ENCODE measurements around the gene PPP1R14C. TPM values are rescaled to one million over a fixed set of nuclear protein-coding genes. Genes with fewer than 3 reads are reported as not detected.

PPP1R14C gene
- polyA plus RNA-seq, 2 of the 4 experiments (the other 2 are of a cell fraction): 0.34 to 0.43 TPM

GRCh38 chr6:150297327-150298029 is 154.6 kb downstream of the PPP1R14C start:
- H3K4me1 ChIP-seq: peaks cover 12% of the 10 kb centered on the region; the same call in 2 of the 3 replicates
- DNase-seq (ENCODE audit: low read depth in 1 of 2, low spot score in 1 of 2) (peak in 1 of 2 experiments; percentile 13), ATAC-seq (no peak), FAIRE-seq (no peak)
- H3K4me3 ChIP-seq: no peak overlapping the region
- no peak overlapping the region for H3K4me2 ChIP-seq
- WGBS (ENCODE audit: missing lambda C conversion rate): 70% methylated on average over 3 of the region's 3 CpGs
- TF ChIP-seq HDAC2 (IDR thresholded peaks at IDR 0.05) (no peak), BCL3 (IDR thresholded peaks at IDR 0.05) (no peak)
- CTCF ChIA-PET: interaction anchor here (1.8 kb wide), 1 partner anchor 217 kb away, joined by 4 read pairs; no protein-coding TSS in a partner anchor
- H3K27ac ChIP-seq: no peak overlapping the region
- POLR2A ChIA-PET: no interaction called here
- H3K9me3 ChIP-seq: peaks cover 19% of the 10 kb centered on the region; the same call in 2 of the 3 replicates

GRCh38 chr6:150298030-150298380 is 155.2 kb downstream of the PPP1R14C start:
- ChIA-PET POLR2A (no interaction called here), CTCF (interaction anchor here (1.8 kb wide), 1 partner anchor 217 kb away, joined by 4 read pairs; no protein-coding TSS in a partner anchor)
- DNase-seq (ENCODE audit: low read depth in 1 of 2, low spot score in 1 of 2): no peak
- ATAC-seq: no peak
- TF ChIP-seq RCOR1 (IDR thresholded peaks at IDR 0.05; ENCODE audit: low read depth, low read length) (no peak), RAD21 (conservative IDR thresholded peaks at IDR 0.05 in 1 of 2, IDR thresholded peaks at IDR 0.05 in 1 of 2) (no peak), JUNB (IDR thresholded peaks at IDR 0.05) (no peak), HOXA7 (CRISPR knock-in tag; IDR thresholded peaks at IDR 0.05) (no peak), KDM1A (IDR thresholded peaks at IDR 0.05; ENCODE audit: low read depth) (no peak), EHF (CRISPR knock-in tag; IDR thresholded peaks at IDR 0.05) (no peak)
- Histone ChIP-seq H3K9me3 (peaks cover 19% of the 10 kb centered on the region; the same call in 2 of the 3 replicates), H3K4me3 (no peak overlapping the region), H3K4me2 (no peak overlapping the region), H3K4me1 (peaks cover 15% of the 10 kb centered on the region; the same call in 2 of the 3 replicates), H3K27ac (no peak overlapping the region)
- WGBS (ENCODE audit: missing lambda C conversion rate): 27% methylated on average over 2 of the region's 2 CpGs
- no peak for FAIRE-seq

GRCh38 chr6:150298676-150299075 is 155.8 kb downstream of the PPP1R14C start:
- TF ChIP-seq ATOH8 (CRISPR knock-in tag; IDR thresholded peaks at IDR 0.05; ENCODE audit: low read depth) (no peak), BCL3 (IDR thresholded peaks at IDR 0.05) (no peak), SREBF2 (IDR thresholded peaks at IDR 0.05) (no peak), FOSL2 (IDR thresholded peaks at IDR 0.05) (no peak), FOSL2 (CRISPR knock-in tag; IDR thresholded peaks at IDR 0.05) (no peak), JUNB (IDR thresholded peaks at IDR 0.05) (no peak), HOXB13 (CRISPR knock-in tag; IDR thresholded peaks at IDR 0.05; ENCODE audit: low read depth) (no peak), HOXA7 (CRISPR knock-in tag; IDR thresholded peaks at IDR 0.05) (no peak), MAFK (IDR thresholded peaks at IDR 0.05; ENCODE audit: partially characterized antibody) (no peak)
- FAIRE-seq: no peak
- 43% methylated on average over 1 of the region's 1 CpG for WGBS (ENCODE audit: missing lambda C conversion rate)

More at GRCh38 chr6:150298676-150299075, 155.8 kb downstream of the PPP1R14C start:
- ChIA-PET CTCF (no interaction called here), POLR2A (interaction anchor here (0.6 kb wide), 1 partner anchor 998 kb away, joined by 3 read pairs; no protein-coding TSS in a partner anchor)
- H3K27ac ChIP-seq: no peak overlapping the region
- peaks cover 19% of the 10 kb centered on the region; the same call in 2 of the 3 replicates for H3K9me3 ChIP-seq
- no peak for ATAC-seq
- DNase-seq (ENCODE audit: low read depth in 1 of 2, low spot score in 1 of 2): no peak
- peaks cover 12% of the 10 kb centered on the region; the same call in 2 of the 3 replicates for H3K4me1 ChIP-seq
- H3K4me2 ChIP-seq: no peak overlapping the region
- H3K4me3 ChIP-seq: no peak overlapping the region

Small RNA genes lying within 50 kb of the gene (small RNA-seq; reads per million reads assigned to genes)
- gene RF01210: 0 to 0.29 (median 0) reads per million in 6 experiments

Other genes with a start within 250 kb of the PPP1R14C start
- gene RAET1E, start 244.9 kb upstream of the PPP1R14C start, polyA plus RNA-seq (2011; rRNA removed): 2.8 and 4.2 TPM in 2 replicates
- gene RAET1E, start 244.9 kb upstream of the PPP1R14C start, polyA plus RNA-seq (2017; fragmentation: RNase III; extraction: RNeasy Plus Mini Kit Qiagen cat#74134 plus additional on column Dnase treatment): 3.3 to 5.4 TPM (median 4.5 TPM) in 3 replicates
- 10.1 and 14.6 TPM in 2 replicates for gene RAET1G, start 219.9 kb upstream of the PPP1R14C start, polyA plus RNA-seq (2011; rRNA removed)
- 15.5 to 29.8 TPM (median 24.4 TPM) in 3 replicates for gene RAET1G, start 219.9 kb upstream of the PPP1R14C start, polyA plus RNA-seq (2017; fragmentation: RNase III; extraction: RNeasy Plus Mini Kit Qiagen cat#74134 plus additional on column Dnase treatment)
- 2.7 and 3.2 TPM in 2 replicates for gene ULBP2, start 201.0 kb upstream of the PPP1R14C start, polyA plus RNA-seq (2011; rRNA removed)
- 4.2 to 5.0 TPM (median 4.5 TPM) in 3 replicates for gene ULBP2, start 201.0 kb upstream of the PPP1R14C start, polyA plus RNA-seq (2017; fragmentation: RNase III; extraction: RNeasy Plus Mini Kit Qiagen cat#74134 plus additional on column Dnase treatment)
- 5.7 and 6.6 TPM in 2 replicates for gene ULBP1, start 179.1 kb upstream of the PPP1R14C start, polyA plus RNA-seq (2011; rRNA removed)
- gene ULBP1, start 179.1 kb upstream of the PPP1R14C start, polyA plus RNA-seq (2017; fragmentation: RNase III; extraction: RNeasy Plus Mini Kit Qiagen cat#74134 plus additional on column Dnase treatment): 0.89 to 1.2 TPM (median 1.1 TPM) in 3 replicates
- gene RAET1L, start 117.5 kb upstream of the PPP1R14C start, polyA plus RNA-seq (2011; rRNA removed): 0.09 TPM in 1 of 2 replicates, not detected in the other
- gene RAET1L, start 117.5 kb upstream of the PPP1R14C start, polyA plus RNA-seq (2017; fragmentation: RNase III; extraction: RNeasy Plus Mini Kit Qiagen cat#74134 plus additional on column Dnase treatment): 0.18 to 0.22 TPM in 2 of 3 replicates, not detected in the other
- 3.4 and 3.9 TPM in 2 replicates for gene ULBP3, start 73.9 kb upstream of the PPP1R14C start, polyA plus RNA-seq (2011; rRNA removed)
- 2.0 to 2.7 TPM (median 2.1 TPM) in 3 replicates for gene ULBP3, start 73.9 kb upstream of the PPP1R14C start, polyA plus RNA-seq (2017; fragmentation: RNase III; extraction: RNeasy Plus Mini Kit Qiagen cat#74134 plus additional on column Dnase treatment)
- gene IYD, start 226.0 kb downstream of the PPP1R14C start, polyA plus RNA-seq (2011; rRNA removed): 0.03 and 0.08 TPM in 2 replicates
- not detected in 3 replicates for gene IYD, start 226.0 kb downstream of the PPP1R14C start, polyA plus RNA-seq (2017; fragmentation: RNase III; extraction: RNeasy Plus Mini Kit Qiagen cat#74134 plus additional on column Dnase treatment)